ENCODE data around the gene CACNG4.

GRCh38 chr17:67051837-67052236 lies 87.3 kb downstream of the CACNG4 start:
- TF ChIP-seq EZH2phosphoT487 (IDR thresholded peaks at IDR 0.05), result no peak
- TF ChIP-seq, protein P1, sequence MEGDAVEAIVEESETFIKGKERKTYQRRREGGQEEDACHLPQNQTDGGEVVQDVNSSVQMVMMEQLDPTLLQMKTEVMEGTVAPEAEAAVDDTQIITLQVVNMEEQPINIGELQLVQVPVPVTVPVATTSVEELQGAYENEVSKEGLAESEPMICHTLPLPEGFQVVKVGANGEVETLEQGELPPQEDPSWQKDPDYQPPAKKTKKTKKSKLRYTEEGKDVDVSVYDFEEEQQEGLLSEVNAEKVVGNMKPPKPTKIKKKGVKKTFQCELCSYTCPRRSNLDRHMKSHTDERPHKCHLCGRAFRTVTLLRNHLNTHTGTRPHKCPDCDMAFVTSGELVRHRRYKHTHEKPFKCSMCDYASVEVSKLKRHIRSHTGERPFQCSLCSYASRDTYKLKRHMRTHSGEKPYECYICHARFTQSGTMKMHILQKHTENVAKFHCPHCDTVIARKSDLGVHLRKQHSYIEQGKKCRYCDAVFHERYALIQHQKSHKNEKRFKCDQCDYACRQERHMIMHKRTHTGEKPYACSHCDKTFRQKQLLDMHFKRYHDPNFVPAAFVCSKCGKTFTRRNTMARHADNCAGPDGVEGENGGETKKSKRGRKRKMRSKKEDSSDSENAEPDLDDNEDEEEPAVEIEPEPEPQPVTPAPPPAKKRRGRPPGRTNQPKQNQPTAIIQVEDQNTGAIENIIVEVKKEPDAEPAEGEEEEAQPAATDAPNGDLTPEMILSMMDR (IDR thresholded peaks at IDR 0.05), result no peak
